ENCODE results near the gene TAF4.

TAF4 gene

DNA sequence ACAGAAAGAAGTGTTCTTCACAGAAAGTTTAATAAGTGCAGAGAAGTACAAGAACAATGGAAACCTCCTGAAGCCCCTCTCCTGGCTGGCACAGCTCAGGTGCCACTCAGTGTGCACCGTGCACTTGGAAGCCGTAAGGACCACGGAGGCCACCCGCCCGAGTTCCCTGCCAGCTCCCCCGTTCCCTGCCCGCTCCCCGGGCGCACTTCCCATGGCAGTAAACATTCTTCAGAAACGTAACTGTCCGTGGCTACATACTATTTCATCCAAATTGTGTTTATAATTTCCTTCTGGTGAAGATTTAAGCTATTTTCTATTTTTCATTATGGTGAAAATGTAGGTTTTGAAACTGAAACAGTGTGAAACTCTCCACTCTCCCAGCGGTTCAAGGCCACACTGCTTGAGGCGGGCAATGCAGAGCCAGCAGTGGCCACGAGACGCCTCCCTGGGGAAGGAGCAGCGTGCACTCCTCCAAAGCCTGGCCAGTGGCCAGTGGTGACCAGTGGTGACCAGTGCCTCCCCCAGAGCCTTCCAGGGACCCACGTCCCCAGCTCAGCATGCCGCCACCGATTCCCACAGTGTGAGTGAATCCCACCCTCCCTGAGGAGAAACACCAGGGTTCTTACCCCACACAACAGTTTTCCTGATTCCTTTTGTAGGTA, 46.4 kb downstream of the TAF4 start:
- no peak overlapping the region for H3K9ac ChIP-seq
- no peak overlapping the region for H3K4me2 ChIP-seq
- peaks cover 74% of the 10 kb centered on the region for H3K4me1 ChIP-seq
- no peak for TF ChIP-seq Cebpa-rat (IDR thresholded peaks at IDR 0.05)
- H3K27ac ChIP-seq = 0 out of 2 replicates have a peak overlapping the region, but pooled peaks have one; percentile 28
- no peak overlapping the region for H3K4me3 ChIP-seq
- no peaks in the 10 kb centered on the region for H3K27me3 ChIP-seq
- peaks cover 100% of the 10 kb centered on the region for H4K20me1 ChIP-seq
- H3K9me3 ChIP-seq = no peaks in the 10 kb centered on the region
- H3K36me3 ChIP-seq = peaks cover 21% of the 10 kb centered on the region

DNA sequence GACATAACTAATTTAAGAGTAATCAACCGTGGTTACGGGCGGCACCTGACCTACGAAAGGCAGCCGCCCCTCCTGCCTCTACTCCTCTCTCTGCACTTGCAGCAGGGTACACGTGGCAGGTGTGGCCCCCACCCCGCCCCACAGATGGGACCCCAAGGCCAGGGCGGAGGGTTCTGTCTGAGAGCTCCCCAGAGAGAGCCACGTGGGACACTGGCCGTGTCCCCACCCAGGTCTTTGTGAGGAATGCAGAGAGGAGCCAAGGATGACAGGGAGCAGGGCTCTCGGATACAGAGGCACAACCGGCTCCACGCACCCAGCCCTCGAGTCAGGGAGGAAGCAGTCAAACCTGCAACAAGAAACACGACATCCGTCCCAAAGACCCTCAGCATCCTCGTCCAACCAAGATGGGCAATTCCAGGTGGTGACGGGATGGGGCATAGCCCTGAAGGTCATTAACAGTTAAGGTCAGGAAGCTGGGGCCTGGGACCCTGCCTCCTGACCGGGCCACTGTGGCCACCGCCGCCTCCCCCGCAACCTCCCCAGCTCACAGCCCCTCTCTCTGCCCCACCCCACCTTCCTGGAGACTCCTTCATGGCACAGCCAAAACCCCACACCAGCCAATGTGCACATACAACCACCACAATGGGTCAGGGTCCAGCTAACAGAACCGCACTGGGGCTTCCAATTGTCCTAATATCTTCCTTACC, 47.1 kb downstream of the TAF4 start:
- Histone ChIP-seq H3K4me1 (peaks cover 76% of the 10 kb centered on the region), H3K36me3 (peaks cover 28% of the 10 kb centered on the region), H3K27ac (no peak overlapping the region), H3K9me3 (no peaks in the 10 kb centered on the region), H3K4me3 (no peak overlapping the region), H3K4me2 (no peak overlapping the region), H4K20me1 (peaks cover 100% of the 10 kb centered on the region), H3K9ac (no peak overlapping the region), H3K27me3 (no peaks in the 10 kb centered on the region)
- no peak for TF ChIP-seq Cebpa-rat (IDR thresholded peaks at IDR 0.05)

DNA sequence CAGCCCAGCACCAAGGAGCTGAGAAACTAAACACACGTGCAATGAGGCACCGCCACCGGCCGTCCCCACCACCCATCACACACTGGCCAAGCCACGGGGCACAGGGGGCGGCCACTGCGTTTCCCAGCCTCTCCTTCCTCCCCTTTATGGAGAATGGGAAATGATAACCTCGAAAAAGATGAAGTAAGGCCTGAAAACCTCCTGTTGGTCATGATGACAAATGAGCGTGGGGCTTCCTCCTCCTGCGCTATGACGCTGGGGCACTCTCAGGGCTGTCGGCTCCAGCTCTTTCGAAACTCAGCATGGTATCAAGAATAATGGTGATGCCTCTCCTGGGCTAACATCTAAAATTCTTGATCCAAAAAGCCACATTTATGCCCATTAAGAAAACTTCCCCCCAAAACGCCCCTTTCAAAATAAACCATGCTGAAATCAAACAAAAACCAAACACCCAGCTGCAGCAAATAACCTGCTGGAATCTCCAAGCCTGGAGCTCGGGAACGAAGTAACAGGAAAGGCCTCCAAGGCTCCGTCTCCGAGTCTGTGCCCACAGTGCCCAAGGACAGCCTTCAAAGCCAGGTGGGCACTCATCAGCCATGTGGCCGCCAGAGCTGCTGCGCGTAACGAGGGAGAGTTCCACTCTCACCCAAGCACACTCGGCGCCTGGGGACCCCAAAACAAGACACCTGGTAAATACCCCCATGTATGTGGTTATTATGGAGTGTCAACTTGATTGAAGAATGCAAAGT, 50.0 kb downstream of the TAF4 start:
- TF ChIP-seq Cebpa-rat (IDR thresholded peaks at IDR 0.05) = no peak
- H4K20me1 ChIP-seq = peaks cover 100% of the 10 kb centered on the region
- peaks cover 54% of the 10 kb centered on the region for H3K36me3 ChIP-seq

DNA sequence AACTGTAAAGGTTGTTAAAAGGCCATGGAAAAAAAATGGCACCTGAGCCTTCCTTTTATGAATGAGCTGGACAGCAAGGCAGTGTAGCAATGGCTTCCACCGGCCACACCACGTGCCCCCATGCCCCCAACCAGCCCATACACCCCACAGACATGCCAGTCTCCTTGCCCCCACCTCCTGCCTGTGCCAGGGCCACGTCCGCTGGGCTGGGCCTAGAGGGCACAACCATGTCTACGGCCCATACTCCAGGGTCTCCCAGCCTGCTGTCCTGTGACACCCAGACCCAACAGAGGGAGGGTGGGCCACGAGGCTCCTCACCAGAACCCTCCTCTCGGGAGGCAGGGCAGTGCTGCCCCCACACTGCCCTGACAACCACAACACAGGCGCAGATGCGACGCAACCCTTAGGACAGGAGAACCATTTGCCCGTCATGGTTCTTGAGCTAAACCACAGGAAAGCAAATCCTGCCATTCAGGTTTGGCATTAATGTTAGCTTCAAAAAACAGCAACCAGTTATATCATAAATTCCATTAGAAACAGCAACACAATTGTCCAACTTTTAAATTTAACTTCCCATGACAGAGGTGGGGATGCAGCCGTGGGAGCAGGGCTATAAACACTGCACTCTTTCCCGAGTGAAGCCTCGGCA, 50.7 kb downstream of the TAF4 start:
- Histone ChIP-seq H3K27ac (peak overlapping the region; percentile 49; the same call in 1 of the 2 replicates), H3K4me1 (peaks cover 54% of the 10 kb centered on the region), H3K36me3 (peaks cover 61% of the 10 kb centered on the region), H4K20me1 (peaks cover 100% of the 10 kb centered on the region), H3K4me3 (no peak overlapping the region), H3K9ac (0 out of 2 replicates have a peak overlapping the region, but pooled peaks have one; percentile 19), H3K9me3 (no peaks in the 10 kb centered on the region), H3K4me2 (peak overlapping the region; percentile 60), H3K27me3 (no peaks in the 10 kb centered on the region)
- no peak for TF ChIP-seq Cebpa-rat (IDR thresholded peaks at IDR 0.05)

More for the DNA sequence above, 50.0 kb downstream of the TAF4 start:
- Histone ChIP-seq H3K9ac (0 out of 2 replicates have a peak overlapping the region, but pooled peaks have one; percentile 19), H3K4me3 (no peak overlapping the region), H3K4me1 (peaks cover 61% of the 10 kb centered on the region), H3K4me2 (peak overlapping the region; percentile 60), H3K9me3 (no peaks in the 10 kb centered on the region), H3K27ac (peak overlapping the region; percentile 49; the same call in 1 of the 2 replicates), H3K27me3 (no peaks in the 10 kb centered on the region)

DNA sequence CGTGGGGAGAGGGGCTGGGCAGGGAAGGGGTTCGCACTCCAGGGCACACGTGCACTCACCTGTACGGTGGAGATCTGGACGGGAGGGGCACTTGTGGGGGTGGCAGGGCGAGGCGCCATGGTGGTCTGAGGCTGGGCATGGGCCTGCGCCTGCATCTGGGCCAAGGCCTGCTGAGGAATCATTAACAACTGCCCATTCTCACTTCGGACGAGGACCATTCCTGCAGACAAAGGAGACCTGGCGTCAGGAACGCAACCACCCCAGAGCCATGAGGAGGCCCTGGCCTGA, 51.2 kb downstream of the TAF4 start:
- Histone ChIP-seq H3K9ac (no peak overlapping the region), H3K9me3 (no peaks in the 10 kb centered on the region), H3K4me1 (peaks cover 48% of the 10 kb centered on the region), H3K27me3 (no peaks in the 10 kb centered on the region), H3K4me2 (no peak overlapping the region), H3K36me3 (peaks cover 67% of the 10 kb centered on the region), H3K27ac (peak overlapping the region; percentile 49; the same call in 1 of the 2 replicates), H3K4me3 (no peak overlapping the region), H4K20me1 (peaks cover 100% of the 10 kb centered on the region)
- TF ChIP-seq Cebpa-rat (IDR thresholded peaks at IDR 0.05) = no peak

DNA sequence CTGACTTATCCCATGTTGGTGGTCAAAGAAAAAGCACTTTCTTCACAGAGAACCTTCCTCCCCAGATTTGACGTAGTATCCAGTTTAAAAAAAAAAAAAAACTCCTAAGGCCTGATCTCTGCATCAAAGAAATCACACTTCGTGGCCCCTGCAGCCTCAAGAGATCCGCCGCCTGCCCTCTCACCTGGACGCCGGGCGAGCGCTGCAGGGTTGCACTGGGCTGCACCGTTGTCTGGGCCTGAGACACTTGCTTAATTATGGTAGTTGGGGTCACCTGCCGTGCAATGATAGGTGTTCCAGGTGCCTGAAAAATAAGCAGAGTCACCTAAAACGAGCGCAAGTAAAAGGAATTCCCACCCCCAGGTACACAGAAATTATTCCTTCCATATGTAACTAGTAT, 53.0 kb downstream of the TAF4 start:
- Histone ChIP-seq H3K4me1 (peaks cover 36% of the 10 kb centered on the region), H3K4me3 (no peak overlapping the region), H3K27me3 (no peaks in the 10 kb centered on the region), H3K4me2 (no peak overlapping the region), H4K20me1 (peaks cover 92% of the 10 kb centered on the region), H3K9ac (no peak overlapping the region), H3K9me3 (no peaks in the 10 kb centered on the region), H3K36me3 (peaks cover 82% of the 10 kb centered on the region), H3K27ac (no peak overlapping the region)
- no peak for TF ChIP-seq Cebpa-rat (IDR thresholded peaks at IDR 0.05)

DNA sequence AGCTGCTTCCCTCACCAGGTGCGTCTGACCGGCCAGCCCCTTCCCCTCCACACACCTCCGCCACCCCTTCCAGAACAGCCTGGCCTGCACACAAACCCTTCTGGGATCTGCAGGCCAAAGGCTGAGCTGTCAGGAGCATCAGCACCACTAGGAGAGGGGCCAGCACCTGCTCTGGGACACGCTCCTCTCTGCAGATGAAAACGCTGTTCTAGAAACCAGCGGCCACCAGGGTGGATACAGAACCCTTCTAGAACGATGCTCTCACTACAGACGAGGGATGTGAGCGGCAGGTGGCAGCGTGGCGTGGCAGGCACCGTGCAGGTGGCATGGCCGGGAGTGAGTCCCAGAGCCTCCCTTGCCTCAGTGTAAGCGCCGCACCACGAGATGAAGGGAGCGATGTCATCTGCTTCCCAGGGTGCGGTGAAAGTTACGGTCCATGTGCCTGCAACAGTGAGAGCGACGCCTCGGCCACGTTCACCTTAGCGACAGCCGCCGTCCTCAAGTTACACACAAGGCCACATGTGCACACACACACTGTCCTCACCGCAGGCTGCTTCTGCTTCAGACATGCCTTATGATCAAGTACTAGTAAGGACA, 53.6 kb downstream of the TAF4 start:
- no peak overlapping the region for H3K9ac ChIP-seq
- no peak overlapping the region for H3K4me3 ChIP-seq
- no peaks in the 10 kb centered on the region for H3K27me3 ChIP-seq
- H3K9me3 ChIP-seq = no peaks in the 10 kb centered on the region
- H3K4me2 ChIP-seq = no peak overlapping the region
- H3K27ac ChIP-seq = no peak overlapping the region
- no peak for TF ChIP-seq Cebpa-rat (IDR thresholded peaks at IDR 0.05)
- peaks cover 85% of the 10 kb centered on the region for H3K36me3 ChIP-seq
- H4K20me1 ChIP-seq = peaks cover 88% of the 10 kb centered on the region
- H3K4me1 ChIP-seq = peaks cover 36% of the 10 kb centered on the region

DNA sequence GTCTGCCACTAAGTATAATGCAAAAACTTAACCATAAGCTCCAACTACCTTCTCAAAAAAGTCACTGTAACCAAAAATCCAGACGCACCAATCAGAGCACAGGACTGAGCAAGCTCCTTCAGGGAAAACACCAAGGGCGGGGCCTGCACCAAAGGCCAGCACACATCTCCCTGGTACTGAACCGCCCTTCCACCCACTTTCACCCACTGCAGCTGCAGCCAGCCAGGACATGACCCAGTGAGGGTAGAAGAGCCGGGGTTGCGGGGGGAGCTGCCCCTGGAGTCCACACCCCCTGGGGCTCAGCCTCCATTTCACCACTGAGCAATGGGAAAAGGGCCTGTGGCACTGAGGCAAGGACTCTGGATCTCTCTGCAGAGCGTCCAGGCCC, 54.3 kb downstream of the TAF4 start:
- H3K36me3 ChIP-seq = peaks cover 87% of the 10 kb centered on the region
- H4K20me1 ChIP-seq = peaks cover 84% of the 10 kb centered on the region
- H3K4me2 ChIP-seq = no peak overlapping the region
- no peak for TF ChIP-seq Cebpa-rat (IDR thresholded peaks at IDR 0.05)
- H3K9ac ChIP-seq = no peak overlapping the region
- no peak overlapping the region for H3K4me3 ChIP-seq
- H3K4me1 ChIP-seq = peaks cover 31% of the 10 kb centered on the region
- H3K27me3 ChIP-seq = no peaks in the 10 kb centered on the region
- no peaks in the 10 kb centered on the region for H3K9me3 ChIP-seq
- no peak overlapping the region for H3K27ac ChIP-seq

Data from BLaER1 (cell line).